HG03045 (cell line): ENCODE data around the gene APCDD1L.
"Not testable (repeated sequence)": the region's sequence is repeated elsewhere in the genome, so short reads cannot be mapped to it uniquely, and the experiment has no call there.

Experiments
- ATAC-seq: cut with Tn5 transposase; IDR thresholded peaks from one replicate; pipeline ENCODE4 v1.9.1; 2021; ENCODE audit warnings: mild to moderate bottlenecking, moderate library complexity; ENCODE audit not compliant: unreplicated experiment

APCDD1L gene

GRCh38 chr20:58420798-58421496, 94.3 kb downstream of the APCDD1L start:
- no peak for ATAC-seq

- no peak for ATAC-seq
Measured at GRCh38 chr20:58418949-58419748, 96.0 kb downstream of the APCDD1L start.

GRCh38 chr20:58417438-58417837, 97.8 kb downstream of the APCDD1L start:
- ATAC-seq, result no peak

GRCh38 chr20:58416835-58417234, 98.4 kb downstream of the APCDD1L start:
- ATAC-seq, result no peak

GRCh38 chr20:58416057-58416456, 99.1 kb downstream of the APCDD1L start:
- no peak for ATAC-seq

- not testable (repeated sequence) for ATAC-seq
Measured at GRCh38 chr20:58414786-58415185, 100.4 kb downstream of the APCDD1L start.

GRCh38 chr20:58414216-58414615, 101.0 kb downstream of the APCDD1L start:
- not testable (repeated sequence) for ATAC-seq
